Caco-2 (cell line): ENCODE data around the gene KPNA4. TPM values are rescaled to one million over a fixed set of nuclear protein-coding genes. Genes with fewer than 3 reads are reported as not detected.

Source experiments
- BruUV-seq: library from RNA; stranded (reverse); fragments of 400-500 nt; replicated peaks from 2 replicates; lab custom pipeline; 2021; lab: Mats Ljungman, UMichigan
- CTCF ChIA-PET: fragments of 300-600 bp; sonication (Branson Sonifier 250); formaldehyde crosslinking; loops from one replicate; lab custom pipeline; 2022; ENCODE audit warnings: antibody characterized with exemption; lab: Charles Lee
- POLR2A ChIA-PET: fragments of 300-600 bp; sonication (Branson Sonifier 250); formaldehyde crosslinking; loops from one replicate; lab custom pipeline; 2022; ENCODE audit warnings: antibody characterized with exemption; lab: Charles Lee
- DNase-seq, 2 experiments: peaks; one replicate each; pipeline versions ENCODE4 v3.0.0 to v3.0.0-alpha.2; 2020 to 2022
- H3K27me3 ChIP-seq: replicated peaks from 2 replicates; pipeline ENCODE4 v1.6.0; 2011; ENCODE audit warnings: low read length; ENCODE audit not compliant: control insufficient read depth, insufficient read depth
- H3K36me3 ChIP-seq: 2 replicates; pipeline ENCODE4 v1.5.1; 2011; ENCODE audit warnings: low read length; ENCODE audit not compliant: control insufficient read depth, insufficient read depth
- H3K4me1 ChIP-seq: fragments of 250-450 bp; sonication (Bioruptor Pico); 2 replicates; pipeline ENCODE4 v1.5.1; 2020; ENCODE audit warnings: mild to moderate bottlenecking
- H3K4me3 ChIP-seq: 2 replicates; pipeline ENCODE4 v1.5.1; 2011; ENCODE audit warnings: low read depth, mild to moderate bottlenecking, control low read depth, low read length
- H3K9me3 ChIP-seq: fragments of 250-450 bp; sonication (Bioruptor Pico); 2 replicates; pipeline ENCODE4 v1.5.1; 2020; ENCODE audit warnings: mild to moderate bottlenecking, moderate library complexity
- H3K27ac Mint-ChIP-seq: one replicate; pipeline ENCODE4 v1.8.0; 2022; ENCODE audit warnings: mixed read lengths; ENCODE audit not compliant: unreplicated experiment
- H3K27me3 Mint-ChIP-seq: one replicate; pipeline ENCODE4 v1.8.0; 2022; ENCODE audit warnings: mixed read lengths; ENCODE audit not compliant: insufficient read depth, unreplicated experiment
- H3K36me3 Mint-ChIP-seq: one replicate; pipeline ENCODE4 v1.8.0; 2022; ENCODE audit warnings: mild to moderate bottlenecking, mixed read lengths; ENCODE audit not compliant: insufficient read depth, unreplicated experiment
- H3K4me1 Mint-ChIP-seq: one replicate; pipeline ENCODE4 v1.8.0; 2022; ENCODE audit warnings: low read depth, mixed read lengths; ENCODE audit not compliant: unreplicated experiment
- H3K4me3 Mint-ChIP-seq: one replicate; pipeline ENCODE4 v1.8.0; 2022; ENCODE audit warnings: mild to moderate bottlenecking, moderate library complexity, mixed read lengths; ENCODE audit not compliant: unreplicated experiment
- H3K9me3 Mint-ChIP-seq: one replicate; pipeline ENCODE4 v1.8.0; 2022; ENCODE audit warnings: mixed read lengths; ENCODE audit not compliant: unreplicated experiment
- intact Hi-C: fragments of 100-400 bp; cut with micrococcal nuclease; formaldehyde crosslinking; loops from one replicate; pipeline ENCODE4 v1.10.0; 2022; ENCODE audit not compliant: unreplicated experiment
- total RNA-seq: library from RNA; stranded (reverse); gene quantifications from 2 replicates; pipeline ENCODE4 v1.2.3, GENCODE V29; 2022
- TF ChIP-seq, protein P1 (sequence below), 2 experiments: fragments of 200-600 bp in 1 of 2; IDR thresholded peaks; 1 replicate in 1 of 2; 2 replicates in 1 of 2; pipeline versions ENCODE4 v1.5.1 to v1.8.0; 2011 to 2022; ENCODE audit warnings: antibody characterized with exemption in 1 of 2, control low read depth in 1 of 2, inconsistent platforms in 1 of 2, low read depth in 1 of 2, low read length in 1 of 2, mild to moderate bottlenecking in 1 of 2, moderate library complexity in 1 of 2; ENCODE audit not compliant: insufficient read depth in 1 of 2, severe bottlenecking in 1 of 2, unreplicated experiment in 1 of 2

The KPNA4 gene
- total RNA-seq, 1 experiment from 2014 or later, result 60.5 TPM

DNA sequence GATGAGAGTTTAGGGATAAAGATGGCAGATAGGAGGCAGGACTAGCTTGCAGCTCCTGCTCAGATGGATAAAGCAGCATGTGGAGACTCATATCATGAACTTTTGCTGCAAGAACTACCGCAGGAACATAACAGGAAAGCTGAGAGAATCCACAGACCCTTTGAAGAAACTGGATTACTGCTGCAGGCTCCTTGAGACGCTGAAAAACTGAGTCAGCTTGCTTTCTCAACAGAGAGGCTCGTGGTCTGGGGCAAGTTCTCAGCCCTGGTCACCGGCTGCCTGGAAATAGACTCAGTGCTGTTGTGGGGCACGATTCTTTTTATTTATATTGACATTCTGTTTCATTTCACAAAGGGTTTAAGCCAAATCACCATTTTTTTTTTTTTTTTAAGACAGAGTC lies 87.0 kb downstream of the KPNA4 start:
- CTCF ChIA-PET, result interaction anchor here (0.6 kb wide), 1 partner anchor 272 kb away, joined by 4 read pairs; no protein-coding TSS in a partner anchor
- Mint-ChIP-seq H3K9me3 (no peaks in the 10 kb centered on the region), H3K36me3 (no peaks in the 10 kb centered on the region), H3K4me3 (no peak overlapping the region), H3K27me3 (peaks cover 3% of the 10 kb centered on the region), H3K27ac (no peak overlapping the region), H3K4me1 (no peaks in the 10 kb centered on the region)
- POLR2A ChIA-PET, result no interaction called here
- DNase-seq, result no peak
- TF ChIP-seq, protein P1, sequence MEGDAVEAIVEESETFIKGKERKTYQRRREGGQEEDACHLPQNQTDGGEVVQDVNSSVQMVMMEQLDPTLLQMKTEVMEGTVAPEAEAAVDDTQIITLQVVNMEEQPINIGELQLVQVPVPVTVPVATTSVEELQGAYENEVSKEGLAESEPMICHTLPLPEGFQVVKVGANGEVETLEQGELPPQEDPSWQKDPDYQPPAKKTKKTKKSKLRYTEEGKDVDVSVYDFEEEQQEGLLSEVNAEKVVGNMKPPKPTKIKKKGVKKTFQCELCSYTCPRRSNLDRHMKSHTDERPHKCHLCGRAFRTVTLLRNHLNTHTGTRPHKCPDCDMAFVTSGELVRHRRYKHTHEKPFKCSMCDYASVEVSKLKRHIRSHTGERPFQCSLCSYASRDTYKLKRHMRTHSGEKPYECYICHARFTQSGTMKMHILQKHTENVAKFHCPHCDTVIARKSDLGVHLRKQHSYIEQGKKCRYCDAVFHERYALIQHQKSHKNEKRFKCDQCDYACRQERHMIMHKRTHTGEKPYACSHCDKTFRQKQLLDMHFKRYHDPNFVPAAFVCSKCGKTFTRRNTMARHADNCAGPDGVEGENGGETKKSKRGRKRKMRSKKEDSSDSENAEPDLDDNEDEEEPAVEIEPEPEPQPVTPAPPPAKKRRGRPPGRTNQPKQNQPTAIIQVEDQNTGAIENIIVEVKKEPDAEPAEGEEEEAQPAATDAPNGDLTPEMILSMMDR (IDR thresholded peaks at IDR 0.05; ENCODE audit: insufficient read depth in 1 of 2, low read depth in 1 of 2, low read length in 1 of 2, severe bottlenecking in 1 of 2, unreplicated experiment in 1 of 2), result no peak
- BruUV-seq, result no TSS peak
- Histone ChIP-seq H3K27me3 (no peaks in the 10 kb centered on the region), H3K9me3 (no peaks in the 10 kb centered on the region), H3K4me3 (no peak overlapping the region), H3K4me1 (no peaks in the 10 kb centered on the region), H3K36me3 (no peaks in the 10 kb centered on the region)
- intact Hi-C loops, result no loop called here

DNA sequence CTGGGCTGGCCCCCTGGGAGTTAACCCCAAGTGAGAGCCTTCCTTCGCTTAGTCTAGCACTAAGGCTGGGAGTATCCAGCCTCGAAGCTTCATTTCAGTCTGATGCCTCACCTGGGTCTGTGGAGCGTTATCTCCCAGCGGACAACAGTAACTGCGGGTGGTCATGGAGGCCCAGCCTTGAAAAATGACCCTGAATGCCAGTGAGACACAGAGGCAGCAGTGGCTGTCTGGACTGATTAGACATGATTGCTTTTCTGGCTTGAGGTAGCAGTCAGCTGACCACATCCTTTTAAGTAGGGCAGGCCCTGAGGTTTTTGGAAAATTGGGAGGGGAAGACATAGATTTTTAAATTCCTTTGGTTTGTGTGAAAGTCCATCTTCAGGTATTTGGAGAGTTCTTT lies 87.6 kb downstream of the KPNA4 start:
- H3K27ac Mint-ChIP-seq, result no peak overlapping the region
- no peaks in the 10 kb centered on the region for H3K9me3 ChIP-seq
- no peak overlapping the region for H3K4me3 Mint-ChIP-seq
- H3K27me3 Mint-ChIP-seq, result peaks cover 3% of the 10 kb centered on the region
- BruUV-seq, result no TSS peak
- no peak for DNase-seq
- ChIA-PET POLR2A (no interaction called here), CTCF (no interaction called here)
- no peaks in the 10 kb centered on the region for H3K9me3 Mint-ChIP-seq
- intact Hi-C loops, result no loop called here
- no peaks in the 10 kb centered on the region for H3K36me3 Mint-ChIP-seq
- H3K4me1 ChIP-seq, result no peaks in the 10 kb centered on the region
- no peak overlapping the region for H3K4me3 ChIP-seq
- no peaks in the 10 kb centered on the region for H3K36me3 ChIP-seq
- H3K27me3 ChIP-seq, result no peaks in the 10 kb centered on the region
- TF ChIP-seq, protein P1 (IDR thresholded peaks at IDR 0.05; ENCODE audit: insufficient read depth in 1 of 2, low read depth in 1 of 2, low read length in 1 of 2, severe bottlenecking in 1 of 2, unreplicated experiment in 1 of 2), result no peak
- H3K4me1 Mint-ChIP-seq, result no peaks in the 10 kb centered on the region

DNA sequence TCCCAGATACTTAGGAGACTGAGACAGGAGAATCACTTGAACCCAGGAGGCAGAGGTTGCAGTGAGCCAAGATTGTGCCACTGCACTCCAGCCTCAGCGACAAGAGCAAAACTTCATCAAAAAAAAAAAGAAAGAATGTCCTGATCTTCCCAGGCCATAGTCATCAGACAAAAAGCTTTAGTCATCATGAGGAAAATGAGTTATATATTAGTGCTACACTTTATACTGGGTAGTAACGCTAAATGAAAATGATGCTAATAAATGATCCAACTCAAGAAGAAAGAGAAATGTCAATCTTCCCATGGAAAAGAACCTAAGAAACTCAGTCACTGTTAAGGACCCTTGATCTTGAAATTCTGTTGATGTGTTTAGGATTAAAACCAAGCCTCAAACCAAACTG lies 89.5 kb downstream of the KPNA4 start:
- peaks cover 3% of the 10 kb centered on the region for H3K27me3 Mint-ChIP-seq
- ChIA-PET CTCF (no interaction called here), POLR2A (no interaction called here)
- Histone ChIP-seq H3K27me3 (no peaks in the 10 kb centered on the region), H3K9me3 (peaks cover 3% of the 10 kb centered on the region), H3K4me1 (no peaks in the 10 kb centered on the region), H3K4me3 (no peak overlapping the region), H3K36me3 (no peaks in the 10 kb centered on the region)
- no peaks in the 10 kb centered on the region for H3K9me3 Mint-ChIP-seq
- intact Hi-C loops, result no loop called here
- no peak overlapping the region for H3K27ac Mint-ChIP-seq
- no peak for DNase-seq
- H3K4me1 Mint-ChIP-seq, result no peaks in the 10 kb centered on the region
- no peaks in the 10 kb centered on the region for H3K36me3 Mint-ChIP-seq
- no TSS peak for BruUV-seq
- TF ChIP-seq, protein P1 (IDR thresholded peaks at IDR 0.05; ENCODE audit: insufficient read depth in 1 of 2, low read depth in 1 of 2, low read length in 1 of 2, severe bottlenecking in 1 of 2, unreplicated experiment in 1 of 2), result no peak
- H3K4me3 Mint-ChIP-seq, result no peak overlapping the region
